Heart left ventricle (tissue), 13 donors: ENCODE results near the gene SLC28A3.

Source experiments
- CTCF ChIP-seq, 12 donors: fragments of 200-600 bp; sonication (generic) in 4 of 12; IDR thresholded peaks; one replicate each; pipeline versions ENCODE4 v1.5.0 to v1.8.0; 2018 to 2022; ENCODE audit warnings: antibody characterized with exemption in 12 of 12, mild to moderate bottlenecking in 5 of 12
- POLR2A ChIP-seq, 2 donors: fragments of 450-650 bp; IDR thresholded peaks; one replicate each; pipeline ENCODE4 v1.6.1; 2017; ENCODE audit warnings: antibody characterized with exemption in 2 of 2, mild to moderate bottlenecking in 2 of 2, moderate library complexity in 2 of 2
- donor health status: ischemic (EF 13 %, LVEDD 7.1; RV severe dilation, severe dysfunction).
- donor health status: DM: no; HTN: yes; CAD: no.
- donor health status: DM: no; HTN: no; CAD: no.
- donor health status: ischemic (EF 25% LVEDD 6.9; RV normal size, moderate dysfunction).
- donor health status: ischemic (EF 25% LVEDD 5.7; RV mildly dilated, moderate dysfunction).
- donor health status: ischemic (EF 35%, LVEDD 5.7; RV mildly dilated, moderate dysfunction).
- donor health status: nonischemic (EF 11% LVEDD 7.7; RV severe dilation, severe dysfunction).
- donor health status: DM: yes; HTN: yes; CAD: no.
- donor health status: PGD.
- donor health status: ischemic (EF 29% LVEDD 5.4; RV normal size, mild dysfunction).
- donor health status: nonischemic (EF 23%, LVEDD 6.1; RV moderate dilation, normal function).

- TF ChIP-seq CTCF (IDR thresholded peaks at IDR 0.05) (no peak), POLR2A (IDR thresholded peaks at IDR 0.05) (no peak)
Measured at GRCh38 chr9:84271531-84271900, 69.0 kb downstream of the SLC28A3 start.
